Activated CD8-positive, alpha-beta memory T cell treated with anti-CD3 and anti-CD28 coated beads for 1 hour (primary cell): ENCODE data around the gene RIMBP2.
"Not testable (repeated sequence)": the region's sequence is repeated elsewhere in the genome, so short reads cannot be mapped to it uniquely, and the experiment has no call there.

ENCODE experiments used
- DNase-seq, 2 donors: peaks; one replicate each; pipeline ENCODE4 v3.0.0-alpha.2; 2020; ENCODE audit warnings: low read depth in 1 of 2; ENCODE audit errors: extremely low read depth in 1 of 2

Gene RIMBP2

GRCh38 chr12:130715998-130716968 is at the start of gene RIMBP2:
Gene RIMBP2 (minus strand): TSS chr12:130716299. CDS start chr12:130479013, 237,286 bp downstream.
- DNase-seq = no peak

GRCh38 chr12:130765186-130765659 is 49.1 kb upstream of the RIMBP2 start:
- no peak for DNase-seq

GRCh38 chr12:130764475-130765185 is 48.5 kb upstream of the RIMBP2 start:
- no peak for DNase-seq

- DNase-seq = no peak
Measured at GRCh38 chr12:130764073-130764472, 48.0 kb upstream of the RIMBP2 start.

GRCh38 chr12:130762319-130762675 is 46.2 kb upstream of the RIMBP2 start:
- no peak for DNase-seq

GRCh38 chr12:130761537-130762318 is 45.6 kb upstream of the RIMBP2 start:
- peak in 1 of 2 donors; percentile 21 for DNase-seq

- no peak for DNase-seq
Measured at GRCh38 chr12:130754234-130754901, 38.3 kb upstream of the RIMBP2 start.

GRCh38 chr12:130752692-130753230 is 36.7 kb upstream of the RIMBP2 start:
- DNase-seq = no peak

GRCh38 chr12:130752037-130752436 is 35.9 kb upstream of the RIMBP2 start:
- DNase-seq = not testable (repeated sequence)

GRCh38 chr12:130748786-130749185 is 32.7 kb upstream of the RIMBP2 start:
- no peak for DNase-seq

- DNase-seq = peak; percentile 11 to 62
Measured at GRCh38 chr12:130747867-130748740, 32.0 kb upstream of the RIMBP2 start.

GRCh38 chr12:130746546-130746945 is 30.4 kb upstream of the RIMBP2 start:
- no peak for DNase-seq

GRCh38 chr12:130745921-130746320 is 29.8 kb upstream of the RIMBP2 start:
- no peak for DNase-seq

GRCh38 chr12:130744274-130744673 is 28.2 kb upstream of the RIMBP2 start:
- no peak for DNase-seq

- no peak for DNase-seq
Measured at GRCh38 chr12:130743606-130744005, 27.5 kb upstream of the RIMBP2 start.

GRCh38 chr12:130743176-130743575 is 27.1 kb upstream of the RIMBP2 start:
- DNase-seq = no peak

- DNase-seq = no peak
Measured at GRCh38 chr12:130742716-130743115, 26.6 kb upstream of the RIMBP2 start.

- DNase-seq = no peak
Measured at GRCh38 chr12:130742112-130742511, 26.0 kb upstream of the RIMBP2 start.

GRCh38 chr12:130739571-130739970 is 23.5 kb upstream of the RIMBP2 start:
- no peak for DNase-seq
